GM12873 (cell line): Measurements from ENCODE around the gene CFAP161.

ENCODE experiments used
- TF ChIP-seq, protein P1 (sequence below): IDR thresholded peaks from 2 replicates; pipeline ENCODE4 v1.5.1; 2012; ENCODE audit warnings: low read depth, mild to moderate bottlenecking, moderate library complexity, low read length, control low read depth; ENCODE audit not compliant: insufficient read depth; ENCODE audit errors: missing control alignments

CFAP161 gene

DNA sequence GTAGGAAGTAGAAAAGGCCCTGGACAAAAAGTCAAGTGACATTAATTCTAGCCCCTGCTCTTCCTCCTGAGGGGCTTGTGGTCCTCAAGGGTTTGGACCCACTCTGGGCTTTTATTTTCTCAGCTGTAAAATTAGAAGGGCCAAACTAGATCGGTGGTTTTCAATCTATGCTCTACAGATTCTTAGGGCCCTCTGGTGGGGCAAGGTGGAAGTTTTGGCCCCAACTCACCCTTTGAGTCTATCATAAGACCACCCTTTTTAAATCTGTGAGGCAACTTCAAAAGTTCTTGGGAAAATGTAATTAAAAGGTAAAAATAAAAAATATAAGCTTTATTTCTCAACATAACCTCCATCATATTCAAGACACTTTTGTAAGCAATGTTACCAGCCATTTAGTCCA lies 25.6 kb upstream of the CFAP161 start:
- TF ChIP-seq, protein P1, sequence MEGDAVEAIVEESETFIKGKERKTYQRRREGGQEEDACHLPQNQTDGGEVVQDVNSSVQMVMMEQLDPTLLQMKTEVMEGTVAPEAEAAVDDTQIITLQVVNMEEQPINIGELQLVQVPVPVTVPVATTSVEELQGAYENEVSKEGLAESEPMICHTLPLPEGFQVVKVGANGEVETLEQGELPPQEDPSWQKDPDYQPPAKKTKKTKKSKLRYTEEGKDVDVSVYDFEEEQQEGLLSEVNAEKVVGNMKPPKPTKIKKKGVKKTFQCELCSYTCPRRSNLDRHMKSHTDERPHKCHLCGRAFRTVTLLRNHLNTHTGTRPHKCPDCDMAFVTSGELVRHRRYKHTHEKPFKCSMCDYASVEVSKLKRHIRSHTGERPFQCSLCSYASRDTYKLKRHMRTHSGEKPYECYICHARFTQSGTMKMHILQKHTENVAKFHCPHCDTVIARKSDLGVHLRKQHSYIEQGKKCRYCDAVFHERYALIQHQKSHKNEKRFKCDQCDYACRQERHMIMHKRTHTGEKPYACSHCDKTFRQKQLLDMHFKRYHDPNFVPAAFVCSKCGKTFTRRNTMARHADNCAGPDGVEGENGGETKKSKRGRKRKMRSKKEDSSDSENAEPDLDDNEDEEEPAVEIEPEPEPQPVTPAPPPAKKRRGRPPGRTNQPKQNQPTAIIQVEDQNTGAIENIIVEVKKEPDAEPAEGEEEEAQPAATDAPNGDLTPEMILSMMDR: peak; percentile 67

DNA sequence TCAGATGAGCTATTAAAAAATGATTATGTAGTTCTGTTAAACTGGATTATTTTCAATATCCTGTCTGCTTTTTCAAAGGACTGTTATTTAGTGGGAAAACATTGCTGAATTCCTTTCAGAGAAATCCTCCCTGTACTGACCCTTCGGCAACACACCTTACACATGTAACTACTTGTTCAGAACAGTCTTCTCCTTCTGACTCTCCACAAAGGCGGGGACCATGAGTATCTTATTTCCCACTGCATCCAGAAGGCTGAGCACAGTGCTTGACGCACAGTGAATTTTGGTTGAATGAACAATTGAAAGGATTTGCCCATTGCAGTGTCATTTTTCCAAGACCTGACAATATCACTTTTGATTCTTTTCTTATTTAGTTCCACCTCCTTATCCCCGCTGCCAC lies 23.1 kb upstream of the CFAP161 start:
- TF ChIP-seq, protein P1: no peak

DNA sequence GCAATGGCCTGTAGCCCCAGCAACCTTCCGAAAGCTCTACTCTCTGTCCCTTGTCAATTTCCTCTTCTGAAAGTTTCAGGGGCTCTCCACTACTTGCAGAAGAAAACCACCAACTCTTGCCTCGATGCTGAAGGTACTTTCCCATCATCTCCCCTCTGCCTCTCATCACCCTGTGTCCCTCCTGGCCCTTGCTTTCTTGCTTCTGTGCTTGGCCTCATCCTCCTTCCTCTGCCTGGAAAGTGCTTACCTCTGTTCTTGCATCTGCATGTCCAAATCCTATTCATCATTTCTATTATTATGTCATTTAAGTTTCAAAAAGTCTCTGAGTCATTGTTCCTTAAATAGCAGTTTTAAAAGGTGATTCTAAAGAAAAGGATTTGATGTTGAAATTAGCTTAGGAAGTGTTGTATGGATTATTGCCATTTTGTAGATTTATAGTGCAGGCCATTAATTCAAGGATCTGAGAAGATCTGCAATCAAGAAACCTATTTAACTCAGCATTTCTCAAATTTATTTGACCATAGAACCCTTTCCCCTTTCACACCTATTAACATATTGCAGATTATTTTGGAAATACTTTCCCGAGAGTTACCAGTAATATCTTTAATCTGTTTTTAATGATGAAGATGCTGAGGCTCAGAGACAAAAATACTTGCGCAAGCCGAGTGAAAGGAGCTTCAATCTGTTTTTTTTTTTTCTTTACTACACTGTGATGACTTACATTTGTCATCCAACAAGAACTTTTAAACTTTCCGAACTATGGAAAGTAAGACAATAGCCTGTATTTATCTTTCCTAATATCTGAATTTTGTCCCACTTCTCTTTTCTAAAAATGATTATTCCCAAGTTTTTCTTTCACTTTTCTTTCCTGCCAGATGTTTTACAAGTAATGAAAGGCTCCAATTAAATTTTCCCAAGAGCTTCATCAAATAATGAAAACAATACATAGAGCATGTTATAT lies 22.3 kb upstream of the CFAP161 start:
- TF ChIP-seq, protein P1: no peak

DNA sequence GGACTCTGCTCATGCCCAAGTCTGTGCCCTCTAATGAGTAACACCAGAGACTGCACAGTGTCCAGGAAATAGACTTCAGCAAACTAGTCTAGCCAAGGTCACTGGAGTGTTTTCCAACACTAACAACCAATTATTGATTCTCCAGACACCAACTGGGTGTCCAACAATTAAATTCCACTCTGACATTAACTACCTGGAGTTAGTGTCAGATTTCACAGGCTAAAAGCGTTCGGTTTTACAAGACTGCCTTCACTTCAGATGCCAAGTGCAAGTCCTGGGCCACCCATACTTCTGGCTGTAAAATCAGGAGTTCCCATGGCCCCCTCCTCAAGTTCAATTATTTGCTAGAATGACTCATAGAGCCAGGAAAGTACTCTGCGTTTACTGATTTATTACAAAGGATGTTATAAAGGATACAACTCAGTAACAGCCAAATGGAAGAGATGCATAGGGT lies 20.8 kb upstream of the CFAP161 start:
- TF ChIP-seq, protein P1: no peak

DNA sequence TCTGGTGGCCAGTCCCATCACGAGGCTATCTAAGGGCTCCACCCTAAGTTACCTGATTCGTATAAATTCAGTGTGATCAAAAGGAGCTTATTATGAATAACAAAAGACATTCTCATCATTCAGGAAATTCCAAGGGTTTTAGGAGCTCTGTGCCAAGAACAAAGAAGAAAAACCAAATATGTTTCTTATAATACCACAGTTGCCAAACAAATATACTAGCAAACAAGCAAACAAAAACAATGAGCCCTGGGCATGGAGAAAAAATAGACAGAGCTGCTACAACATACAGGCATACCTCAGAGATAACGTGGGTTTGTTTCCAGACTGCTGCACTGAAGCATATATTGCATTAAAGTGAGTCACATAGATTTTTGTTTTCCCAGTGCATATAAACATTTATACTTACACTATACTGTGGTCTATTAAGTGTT lies 20.2 kb upstream of the CFAP161 start:
- TF ChIP-seq, protein P1: no peak

DNA sequence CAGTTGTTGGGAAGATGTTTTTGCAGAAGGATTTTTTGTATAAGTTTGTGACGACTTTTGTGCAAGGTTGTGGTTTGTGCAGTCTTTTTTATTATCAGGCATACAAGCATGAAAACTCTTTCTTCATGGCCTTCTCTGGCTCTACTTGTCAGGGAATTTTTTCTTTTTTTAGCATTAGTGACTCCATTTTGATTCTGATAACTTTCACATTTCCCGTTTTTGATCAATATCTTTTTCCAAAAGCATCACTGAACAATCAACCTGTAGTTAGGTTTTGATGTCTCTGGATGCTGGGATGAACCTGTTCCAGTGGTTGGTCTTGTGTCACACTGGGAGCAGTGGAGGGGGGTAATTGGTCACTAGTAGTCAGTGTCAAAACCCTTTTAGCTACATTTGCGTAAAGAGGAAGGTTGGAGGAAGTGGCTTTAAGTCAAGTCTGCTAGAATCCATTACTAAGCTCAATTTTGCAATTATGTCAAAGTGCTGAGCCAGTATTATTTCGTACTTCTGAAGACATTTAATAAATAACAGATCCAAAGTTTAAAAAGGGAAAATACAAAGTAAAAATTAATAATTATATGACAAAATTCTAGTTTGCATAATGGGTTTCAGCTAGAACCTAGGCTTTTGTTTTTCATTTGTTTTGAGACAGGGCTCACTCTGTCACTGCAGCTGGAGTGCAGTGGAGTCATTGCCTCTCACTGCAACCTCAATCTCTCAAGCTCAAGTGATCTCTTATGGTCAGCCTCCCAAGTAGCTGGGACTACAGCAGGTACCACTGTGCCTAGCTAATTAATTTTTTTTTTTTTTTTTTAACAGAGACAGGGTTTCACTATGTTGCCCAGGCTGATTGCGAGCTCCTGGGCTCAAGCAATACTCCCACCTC lies 18.8 kb upstream of the CFAP161 start:
- TF ChIP-seq, protein P1: no peak

DNA sequence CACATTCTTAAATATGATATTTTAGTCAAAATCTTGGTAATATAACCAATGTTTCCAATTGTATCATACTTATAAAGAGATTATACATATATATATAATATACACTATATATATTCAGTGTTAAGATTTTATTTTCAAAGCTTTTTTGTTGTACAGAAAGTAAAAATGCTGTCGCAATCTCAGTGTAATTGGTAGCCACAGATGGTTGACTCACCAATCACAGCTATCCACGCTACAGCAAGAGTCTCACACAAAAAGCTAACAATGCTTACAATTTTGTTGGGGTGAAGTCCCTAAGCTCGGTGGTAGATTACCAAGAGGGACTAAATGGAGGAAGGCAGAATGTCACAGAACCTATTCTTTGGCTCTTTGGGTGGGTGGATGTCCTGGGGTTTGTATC lies 16.9 kb upstream of the CFAP161 start:
- TF ChIP-seq, protein P1: no peak
